ENCODE data around the gene MROH9. TPM values are rescaled to one million over a fixed set of nuclear protein-coding genes. Genes with fewer than 3 reads are reported as not detected.

MROH9 gene
- polyA plus RNA-seq, 1 of the 3 experiments (the other 2 are of a cell fraction) = 0.26 TPM

DNA sequence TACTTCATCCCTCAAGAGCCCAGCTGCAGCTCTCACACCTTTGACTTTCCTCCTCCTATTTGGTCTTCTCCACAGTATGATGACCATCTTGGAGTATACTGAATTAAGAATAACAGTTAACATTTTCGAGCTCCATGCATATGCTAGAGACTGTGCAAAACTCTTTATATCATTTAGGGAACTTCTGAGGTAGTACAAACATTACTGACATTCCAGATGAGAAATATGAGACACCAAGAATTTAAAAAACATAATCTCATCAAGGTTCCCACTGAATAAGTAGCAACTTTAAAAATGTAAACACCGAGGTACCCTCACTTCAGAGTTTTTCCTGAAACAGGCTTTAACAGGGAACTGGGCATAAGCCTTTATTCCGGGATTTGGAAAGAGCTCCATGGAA is 178.0 kb downstream of the MROH9 start:
- ChIA-PET CTCF (no interaction called here), POLR2A (no interaction called here)
- no peaks in the 10 kb centered on the region for H3K9me3 ChIP-seq
- H3K4me2 ChIP-seq = no peak overlapping the region
- no peak overlapping the region for H3K27ac ChIP-seq (ENCODE audit: low read depth in 2 of 2, low read length in 1 of 2)
- no peaks in the 10 kb centered on the region for H4K20me1 ChIP-seq (ENCODE audit: insufficient read depth)
- H3K79me2 ChIP-seq (ENCODE audit: insufficient read depth) = no peaks in the 10 kb centered on the region
- no peak for DNase-seq
- no peak overlapping the region for H3K4me3 ChIP-seq (ENCODE audit: low read depth in 2 of 2, low read length in 1 of 2)
- H3K27me3 ChIP-seq (ENCODE audit: insufficient read depth) = peaks cover 8% of the 10 kb centered on the region; the same call in 1 of the 2 replicates
- H3K4me1 ChIP-seq (ENCODE audit: control insufficient read depth in 1 of 2, insufficient read depth in 2 of 2, low read depth in 1 of 2, low read length in 1 of 2) = no peaks in the 10 kb centered on the region
- H3K9me2 ChIP-seq = no peaks in the 10 kb centered on the region
- WGBS (ENCODE audit: low lambda C conversion rate) = 2% methylated on average over 3 of the region's 3 CpGs
- no peaks in the 10 kb centered on the region for H3K36me3 ChIP-seq (replicated peaks in 1 of 2; ENCODE audit: control insufficient read depth in 1 of 2, insufficient read depth in 2 of 2, low read length in 1 of 2)
- H3F3A ChIP-seq (replicated peaks; ENCODE audit: insufficient read depth) = no peaks in the 10 kb centered on the region
- TF ChIP-seq GABPA (IDR thresholded peaks at IDR 0.05; ENCODE audit: low read depth) (no peak), RXRA (IDR thresholded peaks at IDR 0.05; ENCODE audit: borderline replicate concordance, low read depth) (no peak), JUND (IDR thresholded peaks at IDR 0.05) (no peak), RCOR1 (IDR thresholded peaks at IDR 0.05; ENCODE audit: low read length) (no peak), GATA2 (CRISPR knock-in tag; IDR thresholded peaks at IDR 0.05) (no peak), NFIC (IDR thresholded peaks at IDR 0.05; ENCODE audit: borderline replicate concordance) (no peak), SIN3A (IDR thresholded peaks at IDR 0.05; ENCODE audit: borderline replicate concordance, low read depth, low read length) (no peak), POLR2AphosphoS5 (IDR thresholded peaks at IDR 0.05; ENCODE audit: low read depth, low read length) (no peak), RAD21 (IDR thresholded peaks at IDR 0.05; ENCODE audit: low read length) (no peak), TEAD4 (IDR thresholded peaks at IDR 0.05; ENCODE audit: borderline replicate concordance, insufficient read depth) (no peak), EP300 (IDR thresholded peaks at IDR 0.05; ENCODE audit: borderline replicate concordance in 1 of 2, low read depth in 1 of 2, low read length in 1 of 2) (no peak)
- TF ChIP-seq, protein P1, sequence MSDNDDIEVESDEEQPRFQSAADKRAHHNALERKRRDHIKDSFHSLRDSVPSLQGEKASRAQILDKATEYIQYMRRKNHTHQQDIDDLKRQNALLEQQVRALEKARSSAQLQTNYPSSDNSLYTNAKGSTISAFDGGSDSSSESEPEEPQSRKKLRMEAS (IDR thresholded peaks at IDR 0.05; ENCODE audit: low read depth) = no peak
- TF ChIP-seq, protein P2, sequence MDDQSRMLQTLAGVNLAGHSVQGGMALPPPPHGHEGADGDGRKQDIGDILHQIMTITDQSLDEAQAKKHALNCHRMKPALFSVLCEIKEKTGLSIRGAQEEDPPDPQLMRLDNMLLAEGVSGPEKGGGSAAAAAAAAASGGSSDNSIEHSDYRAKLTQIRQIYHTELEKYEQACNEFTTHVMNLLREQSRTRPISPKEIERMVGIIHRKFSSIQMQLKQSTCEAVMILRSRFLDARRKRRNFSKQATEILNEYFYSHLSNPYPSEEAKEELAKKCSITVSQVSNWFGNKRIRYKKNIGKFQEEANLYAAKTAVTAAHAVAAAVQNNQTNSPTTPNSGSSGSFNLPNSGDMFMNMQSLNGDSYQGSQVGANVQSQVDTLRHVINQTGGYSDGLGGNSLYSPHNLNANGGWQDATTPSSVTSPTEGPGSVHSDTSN (IDR thresholded peaks at IDR 0.05) = no peak
- H2AFZ ChIP-seq (ENCODE audit: low read depth) = no peak overlapping the region
- no peak overlapping the region for H3K9ac ChIP-seq

Small RNAs within 50 kb of the gene (small RNA-seq; reads per million reads assigned to genes)
- 0 reads per million in 7 experiments for gene MIR1295A

Other genes starting within 250 kb of the MROH9 start
- 0.85 and 0.96 TPM in 2 replicates for gene FMO3, start 155.4 kb downstream of the MROH9 start, polyA plus RNA-seq (2012; rRNA removed)
- gene FMO2, start 249.8 kb downstream of the MROH9 start, polyA plus RNA-seq (2012; rRNA removed) = not detected in 2 replicates

Measured in SK-N-SH (cell line).